ENCODE results near the gene ADAM30. TPM values are rescaled to one million over a fixed set of nuclear protein-coding genes. Genes with fewer than 3 reads are reported as not detected.

Gene ADAM30
- total and polyA plus RNA-seq, 2 experiments from 2014 or later: not detected

DNA sequence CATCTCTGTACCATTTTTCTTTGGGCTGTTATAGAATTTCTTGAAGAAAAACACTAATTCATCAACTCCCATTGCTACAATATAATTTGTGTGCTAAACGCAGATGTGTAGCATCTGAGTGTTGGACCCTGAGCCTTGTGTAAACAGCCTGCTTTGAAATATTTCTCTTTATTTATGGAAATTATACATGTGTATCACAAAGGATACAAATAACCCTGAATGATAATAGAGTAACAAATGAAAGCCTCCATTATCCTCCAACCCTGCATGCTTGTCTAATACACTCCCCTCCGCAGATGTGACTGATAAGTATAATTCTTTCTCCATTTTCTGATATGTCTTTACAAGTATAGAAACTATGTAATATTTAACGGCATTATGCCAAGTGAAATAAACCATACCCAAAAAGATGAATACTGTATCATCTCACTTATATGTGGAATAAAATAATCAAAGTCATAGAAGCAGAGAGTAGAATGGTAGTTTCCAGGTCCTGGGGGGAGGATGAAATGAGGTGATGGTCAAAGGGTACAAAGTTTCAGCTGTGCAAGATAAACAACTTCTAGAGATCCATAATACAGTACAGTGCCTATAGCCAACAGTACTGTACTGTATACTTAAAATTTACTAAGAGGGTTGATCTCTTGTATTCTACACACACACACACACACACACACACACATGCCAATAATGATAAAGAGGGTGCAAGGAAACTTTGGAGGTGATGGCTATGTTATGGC, 2.8 kb upstream of the ADAM30 start:
- no peak for DNase-seq
- H3K9me3 ChIP-seq (ENCODE audit: low read depth): no peaks in the 10 kb centered on the region
- in situ Hi-C loops (cut with MboI): no loop called here
- H2AFZ ChIP-seq: no peak overlapping the region
- no peak overlapping the region for H3K27ac ChIP-seq
- no peaks in the 10 kb centered on the region for H4K20me1 ChIP-seq (ENCODE audit: insufficient read depth)
- H3K79me2 ChIP-seq (ENCODE audit: insufficient read depth): no peaks in the 10 kb centered on the region
- TF ChIP-seq EZH2phosphoT487 (IDR thresholded peaks at IDR 0.05; ENCODE audit: insufficient read depth, low read depth): no peak
- TF ChIP-seq EZH2 (IDR thresholded peaks at IDR 0.05; ENCODE audit: insufficient read depth, poor library complexity, severe bottlenecking): no peak
- no peak overlapping the region for H3K4me3 ChIP-seq
- H3K36me3 ChIP-seq (ENCODE audit: low read depth): no peaks in the 10 kb centered on the region
- H3K4me2 ChIP-seq (ENCODE audit: unreplicated experiment): no peak overlapping the region
- WGBS, 2 experiments (ENCODE audit: low coverage in 1 of 2, low lambda C conversion rate in 2 of 2, missing lambda C conversion rate in 2 of 2): 85 to 93% methylated on average over 3 of the region's 3 CpGs
- no peaks in the 10 kb centered on the region; the same call in 1 of the 2 replicates for H3F3A ChIP-seq (ENCODE audit: insufficient read depth)
- no peaks in the 10 kb centered on the region; the same call in 1 of the 2 replicates for H3K27me3 ChIP-seq (replicated peaks; ENCODE audit: insufficient read depth)
- no peak overlapping the region for H3K9ac ChIP-seq
- H3K9me2 ChIP-seq (ENCODE audit: insufficient read depth): no peaks in the 10 kb centered on the region
- no peaks in the 10 kb centered on the region; the same call in 1 of the 2 replicates for H3K4me1 ChIP-seq (ENCODE audit: insufficient read depth)

DNA sequence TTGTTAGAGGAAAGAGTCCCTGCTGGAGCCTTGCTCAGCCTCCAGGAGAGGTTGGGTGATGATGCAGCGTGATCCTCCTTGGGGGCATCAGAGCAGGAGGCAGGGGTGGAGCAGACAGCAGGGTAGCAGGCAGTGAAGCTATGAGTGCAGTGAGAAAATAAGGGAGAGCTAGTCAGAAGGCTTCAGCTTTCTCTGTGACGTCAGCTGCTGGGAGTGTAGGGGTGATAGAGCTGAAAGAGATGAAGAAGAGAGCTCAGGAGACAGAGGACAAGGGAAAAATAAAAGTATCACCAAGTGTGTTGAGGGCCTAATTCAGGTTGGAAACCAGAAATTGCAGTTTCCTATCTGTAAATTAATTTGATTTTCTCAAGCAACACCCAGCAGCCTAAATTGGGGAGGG, 2.2 kb upstream of the ADAM30 start:
- TF ChIP-seq EZH2 (IDR thresholded peaks at IDR 0.05; ENCODE audit: insufficient read depth, poor library complexity, severe bottlenecking): no peak
- no peak for TF ChIP-seq EZH2phosphoT487 (IDR thresholded peaks at IDR 0.05; ENCODE audit: insufficient read depth, low read depth)
- H3F3A ChIP-seq (ENCODE audit: insufficient read depth): no peaks in the 10 kb centered on the region; the same call in 1 of the 2 replicates
- H2AFZ ChIP-seq: no peak overlapping the region
- H3K4me3 ChIP-seq: no peak overlapping the region
- no peaks in the 10 kb centered on the region; the same call in 1 of the 2 replicates for H3K27me3 ChIP-seq (replicated peaks; ENCODE audit: insufficient read depth)
- H3K36me3 ChIP-seq (ENCODE audit: low read depth): no peaks in the 10 kb centered on the region
- no peaks in the 10 kb centered on the region for H4K20me1 ChIP-seq (ENCODE audit: insufficient read depth)
- no peaks in the 10 kb centered on the region for H3K79me2 ChIP-seq (ENCODE audit: insufficient read depth)
- no peaks in the 10 kb centered on the region; the same call in 1 of the 2 replicates for H3K4me1 ChIP-seq (ENCODE audit: insufficient read depth)
- DNase-seq: no peak
- H3K4me2 ChIP-seq (ENCODE audit: unreplicated experiment): no peak overlapping the region
- H3K9ac ChIP-seq: no peak overlapping the region
- H3K9me2 ChIP-seq (ENCODE audit: insufficient read depth): no peaks in the 10 kb centered on the region
- H3K27ac ChIP-seq: no peak overlapping the region
- WGBS, 2 experiments (ENCODE audit: low coverage in 1 of 2, low lambda C conversion rate in 2 of 2, missing lambda C conversion rate in 2 of 2): 55% methylated on average over 2 of the region's 2 CpGs
- in situ Hi-C loops (cut with MboI): no loop called here
- H3K9me3 ChIP-seq (ENCODE audit: low read depth): no peaks in the 10 kb centered on the region

DNA sequence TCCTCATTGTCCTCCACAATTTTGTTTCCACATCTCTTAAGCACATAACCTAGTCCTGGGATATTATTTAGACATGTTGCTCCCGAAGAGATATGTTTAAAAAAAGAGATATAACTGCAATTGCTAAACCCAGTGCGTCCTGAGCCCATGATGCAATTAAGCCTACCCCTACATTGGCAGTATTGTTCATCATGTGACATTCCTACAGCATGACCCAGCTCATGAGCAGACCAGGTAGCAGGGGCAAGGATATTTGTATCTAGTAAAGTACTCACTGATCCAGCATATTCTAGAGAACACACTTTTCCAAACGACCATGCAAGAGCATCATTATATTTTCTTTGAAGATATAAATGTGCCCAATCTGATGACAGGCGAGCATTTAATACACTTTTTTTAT, 1.2 kb downstream of the ADAM30 start:
- in situ Hi-C loops (cut with MboI): no loop called here
- no peak for DNase-seq

DNA sequence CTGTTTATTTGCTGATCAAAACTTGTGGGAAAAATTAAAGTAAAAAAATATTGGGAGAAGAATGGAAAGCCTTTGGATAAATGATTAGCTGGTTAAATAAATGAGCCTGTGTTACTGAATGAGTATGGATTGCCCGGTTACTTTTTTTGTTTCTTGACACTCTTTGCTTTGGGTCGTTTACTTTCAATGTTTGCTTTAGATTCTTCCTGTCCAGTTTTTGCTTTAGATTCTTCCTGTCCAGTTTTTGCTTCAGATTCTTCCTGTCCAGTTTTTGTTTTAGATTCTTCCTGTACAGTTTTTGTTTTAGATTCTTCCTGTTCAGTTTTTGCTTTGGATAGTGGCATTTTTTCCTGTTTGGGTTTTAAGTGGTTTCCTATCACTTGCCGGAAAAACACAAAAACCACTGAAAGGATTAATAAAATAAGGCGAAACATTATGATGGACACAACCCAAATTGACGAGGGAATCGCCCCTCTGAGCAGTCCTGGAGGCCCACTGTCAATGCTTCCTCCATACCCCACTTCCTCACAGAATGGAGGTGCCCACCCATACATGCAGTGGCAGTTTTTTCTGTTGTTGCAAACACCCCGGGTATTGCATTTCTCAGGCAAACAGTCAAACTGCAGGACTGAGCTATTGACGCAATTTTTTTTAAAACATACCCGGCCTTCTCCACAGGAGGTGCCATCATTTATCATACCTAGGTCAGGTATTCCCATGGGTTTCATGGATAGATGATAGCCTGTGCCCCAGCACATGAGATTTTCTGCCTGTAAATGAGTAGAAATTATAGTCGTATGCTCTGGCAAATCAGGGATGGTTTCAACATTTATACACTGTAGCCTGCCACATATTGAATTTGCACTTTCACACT, 2.3 kb downstream of the ADAM30 start:
- Histone ChIP-seq H2AFZ (no peak overlapping the region), H3K4me3 (no peak overlapping the region), H3K9me2 (ENCODE audit: insufficient read depth) (no peaks in the 10 kb centered on the region), H3K27ac (no peak overlapping the region), H3K27me3 (replicated peaks; ENCODE audit: insufficient read depth) (no peaks in the 10 kb centered on the region; the same call in 1 of the 2 replicates), H3K36me3 (ENCODE audit: low read depth) (no peaks in the 10 kb centered on the region), H3F3A (ENCODE audit: insufficient read depth) (no peaks in the 10 kb centered on the region), H3K4me2 (ENCODE audit: unreplicated experiment) (no peak overlapping the region), H3K79me2 (ENCODE audit: insufficient read depth) (no peaks in the 10 kb centered on the region), H3K4me1 (ENCODE audit: insufficient read depth) (no peaks in the 10 kb centered on the region), H3K9ac (no peak overlapping the region), H4K20me1 (ENCODE audit: insufficient read depth) (no peaks in the 10 kb centered on the region), H3K9me3 (ENCODE audit: low read depth) (no peaks in the 10 kb centered on the region)
- in situ Hi-C loops (cut with MboI): no loop called here
- no peak for DNase-seq
- 89 to 92% methylated on average over 10 of the region's 10 CpGs for WGBS, 2 experiments (ENCODE audit: low coverage in 1 of 2, low lambda C conversion rate in 2 of 2, missing lambda C conversion rate in 2 of 2)
- TF ChIP-seq EZH2 (IDR thresholded peaks at IDR 0.05; ENCODE audit: insufficient read depth, poor library complexity, severe bottlenecking) (no peak), EZH2phosphoT487 (IDR thresholded peaks at IDR 0.05; ENCODE audit: insufficient read depth, low read depth) (no peak)

More for the DNA sequence above, 1.2 kb downstream of the ADAM30 start:
- Histone ChIP-seq H3K4me1 (ENCODE audit: insufficient read depth) (no peaks in the 10 kb centered on the region), H3K9me3 (ENCODE audit: low read depth) (no peaks in the 10 kb centered on the region), H3F3A (ENCODE audit: insufficient read depth) (no peaks in the 10 kb centered on the region), H4K20me1 (ENCODE audit: insufficient read depth) (no peaks in the 10 kb centered on the region), H3K79me2 (ENCODE audit: insufficient read depth) (no peaks in the 10 kb centered on the region), H3K4me3 (no peak overlapping the region), H3K27ac (no peak overlapping the region), H3K27me3 (replicated peaks; ENCODE audit: insufficient read depth) (no peaks in the 10 kb centered on the region; the same call in 1 of the 2 replicates), H3K9ac (no peak overlapping the region), H3K4me2 (ENCODE audit: unreplicated experiment) (no peak overlapping the region), H2AFZ (no peak overlapping the region), H3K36me3 (ENCODE audit: low read depth) (no peaks in the 10 kb centered on the region), H3K9me2 (ENCODE audit: insufficient read depth) (no peaks in the 10 kb centered on the region)
- no peak for TF ChIP-seq EZH2phosphoT487 (IDR thresholded peaks at IDR 0.05; ENCODE audit: insufficient read depth, low read depth)
- 58 to 67% methylated on average over 4 of the region's 4 CpGs for WGBS, 2 experiments (ENCODE audit: low coverage in 1 of 2, low lambda C conversion rate in 2 of 2, missing lambda C conversion rate in 2 of 2)

All from GM23248 (cell line).